ENCODE measurements around the gene BARHL2.
A peak's percentile ranks its signal among the peaks of the same experiment; 100 is the strongest.

Gene BARHL2

GRCh38 chr1:90708236-90708786 is 8.8 kb downstream of the BARHL2 start:
- H3K4me1 ChIP-seq (ENCODE audit: control insufficient read depth, insufficient read depth, low read length): peaks cover 35% of the 10 kb centered on the region
- no peak overlapping the region for H3K4me3 ChIP-seq (ENCODE audit: low read depth, low read length)
- H3K36me3 ChIP-seq (ENCODE audit: control insufficient read depth, insufficient read depth, low read length): no peaks in the 10 kb centered on the region
- peaks cover 100% of the 10 kb centered on the region for H3K27me3 ChIP-seq (ENCODE audit: control insufficient read depth, insufficient read depth, low read length)
- H3K9ac ChIP-seq (ENCODE audit: low read depth, low read length): no peak overlapping the region
- H3K27ac ChIP-seq (ENCODE audit: low read depth, low read length): no peak overlapping the region
- no peaks in the 10 kb centered on the region for H3K9me3 ChIP-seq (ENCODE audit: control insufficient read depth, insufficient read depth, low read length)

GRCh38 chr1:90707363-90707710 is 9.8 kb downstream of the BARHL2 start:
- Histone ChIP-seq H3K27ac (ENCODE audit: low read depth, low read length) (no peak overlapping the region), H3K36me3 (ENCODE audit: control insufficient read depth, insufficient read depth, low read length) (no peaks in the 10 kb centered on the region), H3K4me1 (ENCODE audit: control insufficient read depth, insufficient read depth, low read length) (peaks cover 30% of the 10 kb centered on the region), H3K9me3 (ENCODE audit: control insufficient read depth, insufficient read depth, low read length) (no peaks in the 10 kb centered on the region), H3K9ac (ENCODE audit: low read depth, low read length) (no peak overlapping the region), H3K27me3 (ENCODE audit: control insufficient read depth, insufficient read depth, low read length) (peaks cover 97% of the 10 kb centered on the region), H3K4me3 (ENCODE audit: low read depth, low read length) (peak overlapping the region; percentile 54)

- no peak overlapping the region for H3K27ac ChIP-seq (ENCODE audit: low read depth, low read length)
- no peaks in the 10 kb centered on the region for H3K36me3 ChIP-seq (ENCODE audit: control insufficient read depth, insufficient read depth, low read length)
- peaks cover 27% of the 10 kb centered on the region for H3K4me1 ChIP-seq (ENCODE audit: control insufficient read depth, insufficient read depth, low read length)
- peak overlapping the region; percentile 54 for H3K4me3 ChIP-seq (ENCODE audit: low read depth, low read length)
- peaks cover 95% of the 10 kb centered on the region for H3K27me3 ChIP-seq (ENCODE audit: control insufficient read depth, insufficient read depth, low read length)
- H3K9me3 ChIP-seq (ENCODE audit: control insufficient read depth, insufficient read depth, low read length): no peaks in the 10 kb centered on the region
- no peak overlapping the region for H3K9ac ChIP-seq (ENCODE audit: low read depth, low read length)
Measured at GRCh38 chr1:90706437-90707362, 10.4 kb downstream of the BARHL2 start.

GRCh38 chr1:90705956-90706355 is 11.1 kb downstream of the BARHL2 start:
- no peaks in the 10 kb centered on the region for H3K36me3 ChIP-seq (ENCODE audit: control insufficient read depth, insufficient read depth, low read length)
- H3K4me1 ChIP-seq (ENCODE audit: control insufficient read depth, insufficient read depth, low read length): peaks cover 21% of the 10 kb centered on the region
- H3K9ac ChIP-seq (ENCODE audit: low read depth, low read length): no peak overlapping the region
- no peaks in the 10 kb centered on the region for H3K9me3 ChIP-seq (ENCODE audit: control insufficient read depth, insufficient read depth, low read length)
- H3K4me3 ChIP-seq (ENCODE audit: low read depth, low read length): peak overlapping the region; percentile 54
- H3K27ac ChIP-seq (ENCODE audit: low read depth, low read length): no peak overlapping the region
- peaks cover 95% of the 10 kb centered on the region for H3K27me3 ChIP-seq (ENCODE audit: control insufficient read depth, insufficient read depth, low read length)

- H3K27ac ChIP-seq (ENCODE audit: low read depth, low read length): no peak overlapping the region
- 0 out of 2 replicates have a peak overlapping the region, but pooled peaks have one; percentile 20 for H3K4me3 ChIP-seq (ENCODE audit: low read depth, low read length)
- peaks cover 83% of the 10 kb centered on the region for H3K27me3 ChIP-seq (ENCODE audit: control insufficient read depth, insufficient read depth, low read length)
- peaks cover 13% of the 10 kb centered on the region for H3K4me1 ChIP-seq (ENCODE audit: control insufficient read depth, insufficient read depth, low read length)
- no peaks in the 10 kb centered on the region for H3K9me3 ChIP-seq (ENCODE audit: control insufficient read depth, insufficient read depth, low read length)
- no peak overlapping the region for H3K9ac ChIP-seq (ENCODE audit: low read depth, low read length)
- H3K36me3 ChIP-seq (ENCODE audit: control insufficient read depth, insufficient read depth, low read length): no peaks in the 10 kb centered on the region
Measured at GRCh38 chr1:90704817-90705216, 12.3 kb downstream of the BARHL2 start.

GRCh38 chr1:90694846-90695245 is 22.3 kb downstream of the BARHL2 start:
- H3K36me3 ChIP-seq (ENCODE audit: control insufficient read depth, insufficient read depth, low read length): no peaks in the 10 kb centered on the region
- H3K4me1 ChIP-seq (ENCODE audit: control insufficient read depth, insufficient read depth, low read length): no peaks in the 10 kb centered on the region
- H3K4me3 ChIP-seq (ENCODE audit: low read depth, low read length): no peak overlapping the region
- H3K27me3 ChIP-seq (ENCODE audit: control insufficient read depth, insufficient read depth, low read length): no peaks in the 10 kb centered on the region
- H3K27ac ChIP-seq (ENCODE audit: low read depth, low read length): no peak overlapping the region
- no peak overlapping the region for H3K9ac ChIP-seq (ENCODE audit: low read depth, low read length)
- no peaks in the 10 kb centered on the region for H3K9me3 ChIP-seq (ENCODE audit: control insufficient read depth, insufficient read depth, low read length)

GRCh38 chr1:90687747-90688146 is 29.4 kb downstream of the BARHL2 start:
- no peak overlapping the region for H3K4me3 ChIP-seq (ENCODE audit: low read depth, low read length)
- H3K9ac ChIP-seq (ENCODE audit: low read depth, low read length): no peak overlapping the region
- no peak overlapping the region for H3K27ac ChIP-seq (ENCODE audit: low read depth, low read length)
- no peaks in the 10 kb centered on the region for H3K27me3 ChIP-seq (ENCODE audit: control insufficient read depth, insufficient read depth, low read length)
- H3K36me3 ChIP-seq (ENCODE audit: control insufficient read depth, insufficient read depth, low read length): no peaks in the 10 kb centered on the region
- no peaks in the 10 kb centered on the region for H3K9me3 ChIP-seq (ENCODE audit: control insufficient read depth, insufficient read depth, low read length)
- H3K4me1 ChIP-seq (ENCODE audit: control insufficient read depth, insufficient read depth, low read length): no peaks in the 10 kb centered on the region

GRCh38 chr1:90675161-90675847 is 41.8 kb downstream of the BARHL2 start:
- Histone ChIP-seq H3K9ac (ENCODE audit: low read depth, low read length) (no peak overlapping the region), H3K36me3 (ENCODE audit: control insufficient read depth, insufficient read depth, low read length) (no peaks in the 10 kb centered on the region), H3K27me3 (ENCODE audit: control insufficient read depth, insufficient read depth, low read length) (no peaks in the 10 kb centered on the region)

GRCh38 chr1:90671741-90672140 is 45.4 kb downstream of the BARHL2 start:
- no peaks in the 10 kb centered on the region for H3K27me3 ChIP-seq (ENCODE audit: control insufficient read depth, insufficient read depth, low read length)
- H3K9me3 ChIP-seq (ENCODE audit: control insufficient read depth, insufficient read depth, low read length): 0 out of 2 replicates have a peak, but pooled peaks cover 3% of the 10 kb centered on the region
- H3K4me1 ChIP-seq (ENCODE audit: control insufficient read depth, insufficient read depth, low read length): no peaks in the 10 kb centered on the region
- H3K36me3 ChIP-seq (ENCODE audit: control insufficient read depth, insufficient read depth, low read length): no peaks in the 10 kb centered on the region
- H3K27ac ChIP-seq (ENCODE audit: low read depth, low read length): no peak overlapping the region
- no peak overlapping the region for H3K9ac ChIP-seq (ENCODE audit: low read depth, low read length)
- no peak overlapping the region for H3K4me3 ChIP-seq (ENCODE audit: low read depth, low read length)

More at GRCh38 chr1:90675161-90675847, 41.8 kb downstream of the BARHL2 start:
- Histone ChIP-seq H3K4me3 (ENCODE audit: low read depth, low read length) (no peak overlapping the region), H3K9me3 (ENCODE audit: control insufficient read depth, insufficient read depth, low read length) (0 out of 2 replicates have a peak, but pooled peaks cover 3% of the 10 kb centered on the region), H3K27ac (ENCODE audit: low read depth, low read length) (no peak overlapping the region), H3K4me1 (ENCODE audit: control insufficient read depth, insufficient read depth, low read length) (no peaks in the 10 kb centered on the region)

GRCh38 chr1:90671251-90671650 is 45.9 kb downstream of the BARHL2 start:
- Histone ChIP-seq H3K9me3 (ENCODE audit: control insufficient read depth, insufficient read depth, low read length) (0 out of 2 replicates have a peak, but pooled peaks cover 3% of the 10 kb centered on the region), H3K27me3 (ENCODE audit: control insufficient read depth, insufficient read depth, low read length) (no peaks in the 10 kb centered on the region), H3K4me1 (ENCODE audit: control insufficient read depth, insufficient read depth, low read length) (no peaks in the 10 kb centered on the region), H3K27ac (ENCODE audit: low read depth, low read length) (no peak overlapping the region), H3K36me3 (ENCODE audit: control insufficient read depth, insufficient read depth, low read length) (no peaks in the 10 kb centered on the region), H3K4me3 (ENCODE audit: low read depth, low read length) (no peak overlapping the region), H3K9ac (ENCODE audit: low read depth, low read length) (no peak overlapping the region)

Measured in HUES48 (cell line).